Heart left ventricle (tissue), 16 donors: ENCODE results near the gene LAGE3. TPM values are rescaled to one million over a fixed set of nuclear protein-coding genes. Genes with fewer than 3 reads are reported as not detected.

Experiments used
- ATAC-seq, 4 donors: fragments of 200-7000 bp; cut with Tn5 transposase; one replicate each; pipeline ENCODE4 v1.9.1; 2020 to 2022; ENCODE audit warnings: moderate library complexity in 4 of 4, mild to moderate bottlenecking in 3 of 4, moderate number of reproducible peaks in 1 of 4
- DNase-seq, 5 donors: peaks; one replicate each; pipeline ENCODE4 v3.0.0-alpha.2; 2020
- H3K27ac ChIP-seq, 12 donors: fragments of 200-600 bp; sonication (generic) in 4 of 12; one replicate each; pipeline versions ENCODE4 v1.5.0 to v1.8.0; 2016 to 2022; ENCODE audit warnings: mild to moderate bottlenecking in 2 of 12
- H3K27me3 ChIP-seq, 9 donors: fragments of 200-600 bp; sonication (generic) in 2 of 9; one replicate each; pipeline versions ENCODE4 v1.5.1 to v1.8.0; 2016 to 2022; ENCODE audit warnings: mild to moderate bottlenecking in 3 of 9
- H3K36me3 ChIP-seq, 9 donors: fragments of 200-600 bp; sonication (generic) in 2 of 9; one replicate each; pipeline versions ENCODE4 v1.5.0 to v1.8.0; 2018 to 2022; ENCODE audit warnings: mild to moderate bottlenecking in 2 of 9
- H3K4me1 ChIP-seq, 12 donors: fragments of 200-600 bp; sonication (generic) in 4 of 12; one replicate each; pipeline versions ENCODE4 v1.5.0 to v1.8.0; 2016 to 2022; ENCODE audit warnings: mild to moderate bottlenecking in 3 of 12
- H3K4me3 ChIP-seq, 12 donors: fragments of 200-600 bp; sonication (generic) in 4 of 12; one replicate each; pipeline versions ENCODE4 v1.5.0 to v1.8.0; 2017 to 2022; ENCODE audit warnings: mild to moderate bottlenecking in 9 of 12, moderate library complexity in 4 of 12
- H3K9me3 ChIP-seq, 12 donors: fragments of 200-600 bp; sonication (generic) in 4 of 12; one replicate each; pipeline versions ENCODE4 v1.5.0 to v1.8.0; 2016 to 2022; ENCODE audit warnings: mild to moderate bottlenecking in 1 of 12
- CTCF ChIP-seq, 12 donors: fragments of 200-600 bp; sonication (generic) in 4 of 12; IDR thresholded peaks; one replicate each; pipeline versions ENCODE4 v1.5.0 to v1.8.0; 2018 to 2022; ENCODE audit warnings: antibody characterized with exemption in 12 of 12, mild to moderate bottlenecking in 5 of 12
- POLR2A ChIP-seq, 2 donors: fragments of 450-650 bp; IDR thresholded peaks; one replicate each; pipeline ENCODE4 v1.6.1; 2017; ENCODE audit warnings: antibody characterized with exemption in 2 of 2, mild to moderate bottlenecking in 2 of 2, moderate library complexity in 2 of 2
- WGBS, 4 donors: extraction: QIAGEN DNeasy Blood & Tissue Kit in 2 of 4; methylation state at CpG; one replicate each; pipeline versions ENCODE4 v1.1.5 to v1.1.7; 2013 to 2018; 5-methylcytosine and 5-hydroxymethylcytosine counted together
- intact Hi-C, 10 donors: fragments of 100-400 bp; cut with DNase I; formaldehyde crosslinking; loops; one replicate each; pipeline versions ENCODE4 v1.11.1 to v1.14.2; 2022
- polyA plus RNA-seq, 2 donors: library from polyadenylated mRNA; stranded (reverse); fragments of 200-250 nt; gene quantifications; one replicate each; pipeline ENCODE4 v1.2.3, GENCODE V29; 2013
- total RNA-seq, 9 donors: library from RNA; depleted of rRNA in 2 of 9; stranded (reverse); fragments of >200 nt in 2 of 9; fragmentation: NEBNext Ultra II Directional in 3 of 9; extraction: Animal tissue kit (Norgen Biotek cat#: 25700) in 3 of 9; gene quantifications; one replicate each; pipeline versions ENCODE4 v1.1.0 to v1.2.4, GENCODE V29; 2016 to 2023
- donor health status: ischemic (EF 13 %, LVEDD 7.1; RV severe dilation, severe dysfunction).
- donor health status: healthy with polysubstance abuse.
- donor health status: DM: no; HTN: yes; CAD: no.
- donor health status: DM: no; HTN: no; CAD: no.
- donor health status: ischemic (EF 25% LVEDD 6.9; RV normal size, moderate dysfunction).
- donor health status: ischemic (EF 25% LVEDD 5.7; RV mildly dilated, moderate dysfunction).
- donor health status: healthy.
- donor health status: DM: yes; HTN: yes; CAD: no.
- donor health status: ischemic (EF 35%, LVEDD 5.7; RV mildly dilated, moderate dysfunction).
- donor health status: nonischemic (EF 11% LVEDD 7.7; RV severe dilation, severe dysfunction).
- donor health status: DM: yes; HTN: yes; CAD: no.
- donor health status: PGD.
- donor health status: ischemic (EF 29% LVEDD 5.4; RV normal size, mild dysfunction).
- donor health status: nonischemic (EF 23%, LVEDD 6.1; RV moderate dilation, normal function).

The LAGE3 gene
- total and polyA plus RNA-seq, 11 donors: 15.1 to 26.8 (median 18.9) TPM

GRCh38 chrX:154435171-154435733 is 43.8 kb downstream of the LAGE3 start:
- DNase-seq: peak in 2 of 5 donors; percentile 11 to 12
- Histone ChIP-seq H3K27me3 (no peaks in the 10 kb centered on the region), H3K9me3 (no peaks in the 10 kb centered on the region), H3K4me1 (peaks cover 0 to 20% (median 8%) of the 10 kb centered on the region in 12 donors), H3K4me3 (no peak overlapping the region), H3K36me3 (peaks cover 0 to 32% (median 14%) of the 10 kb centered on the region in 9 donors), H3K27ac (no peak overlapping the region)
- no peak for ATAC-seq
- intact Hi-C loops: loop anchor here in 4 of 10 donors (5.0 to 10.0 kb wide), 4 partner anchors 33 to 82 kb away; partner anchors contain the start of genes EMD (in 1 of the 4), FAM3A (in 1 of the 4), FLNA (in 1 of the 4) and LAGE3 (in 1 of the 4)
- WGBS, 4 donors: 89 to 97% (median 94%) methylated on average over 19 of the region's 19 CpGs
- TF ChIP-seq POLR2A (IDR thresholded peaks at IDR 0.05) (no peak), CTCF (IDR thresholded peaks at IDR 0.05) (no peak)

- peaks cover 0 to 28% (median 10%) of the 10 kb centered on the region in 9 donors for H3K36me3 ChIP-seq
- H3K9me3 ChIP-seq: no peaks in the 10 kb centered on the region
- peaks cover 0 to 27% (median 9%) of the 10 kb centered on the region in 12 donors for H3K4me1 ChIP-seq
- H3K27me3 ChIP-seq: no peaks in the 10 kb centered on the region
- H3K4me3 ChIP-seq: no peak overlapping the region
- no peak for TF ChIP-seq POLR2A (IDR thresholded peaks at IDR 0.05)
- TF ChIP-seq CTCF (IDR thresholded peaks at IDR 0.05): no peak
- intact Hi-C loops: loop anchor here in 4 of 10 donors (5.0 to 10.0 kb wide), 4 partner anchors 32 to 83 kb away; partner anchors contain the start of genes EMD (in 1 of the 4), FAM3A (in 1 of the 4), FLNA (in 1 of the 4) and LAGE3 (in 1 of the 4)
- no peak overlapping the region for H3K27ac ChIP-seq
- ATAC-seq (no peak), DNase-seq (no peak)
- WGBS, 4 donors: 82 to 94% (median 89%) methylated on average over 7 of the region's 7 CpGs
Measured at GRCh38 chrX:154434394-154435168, 44.5 kb downstream of the LAGE3 start.

DNA sequence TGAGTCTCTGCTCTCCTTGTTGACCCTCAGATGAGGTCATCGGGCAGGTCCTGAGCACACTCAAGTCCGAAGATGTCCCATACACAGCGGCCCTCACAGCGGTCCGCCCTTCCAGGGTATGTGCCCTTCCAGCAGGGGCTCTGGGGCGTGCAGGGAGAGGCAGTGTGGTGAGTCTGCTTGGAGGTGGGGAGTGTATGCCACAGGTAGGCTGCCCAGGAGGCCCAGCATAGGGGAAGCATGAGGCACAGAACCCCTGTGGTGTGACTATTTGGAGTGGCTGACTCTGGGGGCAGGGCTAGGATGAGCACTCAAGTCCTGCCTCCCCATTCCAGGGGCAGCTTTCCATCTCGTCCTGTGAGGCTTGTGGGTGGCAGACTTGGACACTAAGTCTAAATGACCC is 45.5 kb downstream of the LAGE3 start:
- no peaks in the 10 kb centered on the region for H3K9me3 ChIP-seq
- H3K27me3 ChIP-seq: no peaks in the 10 kb centered on the region
- no peak overlapping the region for H3K4me3 ChIP-seq
- H3K36me3 ChIP-seq: peaks cover 0 to 24% (median 6%) of the 10 kb centered on the region in 9 donors
- DNase-seq: peak in 1 of 5 donors; percentile 2
- ATAC-seq: no peak
- H3K4me1 ChIP-seq: peaks cover 0 to 30% (median 10%) of the 10 kb centered on the region in 12 donors
- H3K27ac ChIP-seq: no peak overlapping the region
- no peak for TF ChIP-seq CTCF (IDR thresholded peaks at IDR 0.05)
- no peak for TF ChIP-seq POLR2A (IDR thresholded peaks at IDR 0.05)
- 74 to 92% (median 86%) methylated on average over 7 of the region's 7 CpGs for WGBS, 4 donors
- intact Hi-C loops: loop anchor here in 1 of 10 donors (10.0 kb wide), 1 partner anchor 59 kb away; the partner anchor contains the start of genes EMD and FLNA

DNA sequence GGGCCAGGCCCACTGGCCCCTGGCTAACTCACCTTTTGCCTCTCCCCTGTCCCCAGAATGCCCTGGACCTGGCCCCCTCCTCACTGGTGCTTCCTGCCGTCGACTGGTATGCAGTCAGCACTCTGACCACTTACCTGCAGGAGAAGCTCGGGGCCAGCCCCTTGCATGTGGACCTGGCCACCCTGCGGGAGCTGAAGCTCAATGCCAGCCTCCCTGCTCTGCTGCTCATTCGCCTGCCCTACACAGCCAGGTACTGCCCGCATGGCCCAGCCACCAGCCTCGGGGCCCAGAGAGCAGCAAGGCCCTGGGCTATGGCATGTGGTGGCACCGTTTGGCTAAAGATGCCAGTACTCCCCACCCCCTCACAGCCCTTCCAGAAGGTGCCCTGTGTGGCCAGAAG is 46.9 kb downstream of the LAGE3 start:
- TF ChIP-seq POLR2A (IDR thresholded peaks at IDR 0.05): no peak
- no peak for TF ChIP-seq CTCF (IDR thresholded peaks at IDR 0.05)
- no peaks in the 10 kb centered on the region for H3K27me3 ChIP-seq
- H3K9me3 ChIP-seq: no peaks in the 10 kb centered on the region
- H3K4me3 ChIP-seq: no peak overlapping the region
- intact Hi-C loops: loop anchor here in 1 of 10 donors (10.0 kb wide), 1 partner anchor 57 kb away; the partner anchor contains the start of genes EMD and FLNA
- ATAC-seq (no peak), DNase-seq (peak in 1 of 5 donors; percentile 16)
- H3K36me3 ChIP-seq: peaks cover 0 to 24% (median 6%) of the 10 kb centered on the region in 9 donors
- WGBS, 4 donors: 80 to 90% (median 89%) methylated on average over 2 to 8 of the region's 8 CpGs
- H3K27ac ChIP-seq: peak overlapping the region in 1 of 12 donors; percentile 84
- peaks cover 0 to 29% (median 9%) of the 10 kb centered on the region in 12 donors for H3K4me1 ChIP-seq
